Kidney (tissue), 14 donors: Measurements from ENCODE around the gene GRIN1. TPM values are rescaled to one million over a fixed set of nuclear protein-coding genes. Genes with fewer than 3 reads are reported as not detected.

ENCODE experiments used
- DNase-seq, 5 donors: peaks; one replicate each; pipeline ENCODE4 v3.0.0-alpha.2; 2013 to 2020
- FAIRE-seq: peaks from 2 replicates; lab custom pipeline; 2012; peaks lifted over from hg19 to GRCh38; lab: Jason Lieb, UNC
- H3K27ac ChIP-seq, 2 donors: one replicate each; pipeline ENCODE4 v1.7.0; 2013; ENCODE audit warnings: low read depth in 2 of 2, low read length in 2 of 2, inconsistent platforms in 1 of 2
- H3K27me3 ChIP-seq: one replicate; pipeline ENCODE4 v1.7.1; 2013; ENCODE audit warnings: low read length, inconsistent platforms; ENCODE audit not compliant: control insufficient read depth, insufficient read depth
- H3K36me3 ChIP-seq, 3 donors: one replicate each; pipeline versions ENCODE4 v1.7.0 to v1.7.1; 2013; ENCODE audit warnings: low read length in 3 of 3, control low read depth in 1 of 3, inconsistent platforms in 1 of 3; ENCODE audit not compliant: insufficient read depth in 3 of 3, control insufficient read depth in 2 of 3
- H3K4me1 ChIP-seq, 3 donors: one replicate each; pipeline versions ENCODE4 v1.7.0 to v1.7.1; 2013; ENCODE audit warnings: low read length in 3 of 3, inconsistent platforms in 1 of 3, low read depth in 1 of 3; ENCODE audit not compliant: control insufficient read depth in 2 of 3, insufficient read depth in 2 of 3
- H3K4me3 ChIP-seq, 3 donors: one replicate each; pipeline versions ENCODE4 v1.7.0 to v1.8.1; 2013; ENCODE audit warnings: low read length in 3 of 3, control low read depth in 1 of 3, inconsistent platforms in 1 of 3
- H3K9ac ChIP-seq, 3 donors: one replicate each; pipeline versions ENCODE4 v1.7.0 to v1.7.1; 2013; ENCODE audit warnings: low read length in 3 of 3, control low read depth in 1 of 3, inconsistent platforms in 1 of 3
- H3K9me3 ChIP-seq, 3 donors: one replicate each; pipeline versions ENCODE4 v1.7.0 to v1.7.1; 2013; ENCODE audit warnings: low read length in 3 of 3, control low read depth in 1 of 3, inconsistent platforms in 1 of 3; ENCODE audit not compliant: control insufficient read depth in 2 of 3, insufficient read depth in 1 of 3
- CTCF ChIP-seq: IDR thresholded peaks from 3 replicates; pipeline ENCODE4 v1.5.1; 2012; ENCODE audit warnings: mild to moderate bottlenecking, moderate library complexity, borderline replicate concordance; ENCODE audit not compliant: insufficient read depth; ENCODE audit errors: extremely low read depth
- intact Hi-C: fragments of 100-400 bp; cut with DNase I; formaldehyde crosslinking; loops from one replicate; pipeline ENCODE4 v1.11.1; 2022
- polyA plus RNA-seq: library from polyadenylated mRNA; stranded (reverse); fragments of 350-450 nt; fragmentation: Illumina TruSeq; extraction: RNeasy Lipid Tissue Mini Kit (QIAGEN cat#74804); gene quantifications from one replicate; pipeline ENCODE4 v1.2.3, GENCODE V29; 2014; ENCODE audit warnings: low read depth, low replicate concordance; ENCODE audit not compliant: insufficient read depth
- total RNA-seq: library from RNA; stranded (reverse); fragmentation: NEBNext Ultra II Directional; extraction: Animal tissue kit (Norgen Biotek cat#: 25700); gene quantifications from one replicate; pipeline ENCODE4 v1.2.1, GENCODE V29; 2021
- donor health status: control.
- donor health status: control.
- donor health status: control.
- donor health status: control.
- donor health status: control.
- donor health status: DM: yes; HTN: yes; CAD: no.
- donor health status: Normal renal cell carcinoma (clear cell type).

Gene GRIN1
- total and polyA plus RNA-seq, 2 donors from 2014 or later, result 0.47 TPM; not detected in 1

- FAIRE-seq, result no peak
- Histone ChIP-seq H3K4me1 (peaks cover 4 to 58% (median 35%) of the 10 kb centered on the region in 3 donors), H3K4me3 (no peak overlapping the region), H3K27me3 (no peaks in the 10 kb centered on the region), H3K9ac (no peak overlapping the region), H3K27ac (no peak overlapping the region), H3K9me3 (no peaks in the 10 kb centered on the region), H3K36me3 (peaks cover 0 to 11% (median 4%) of the 10 kb centered on the region in 3 donors)
- no peak for TF ChIP-seq CTCF
- no peak for DNase-seq
- intact Hi-C loops, result no loop called here
Observed at GRCh38 chr9:137191245-137191644, 52.3 kb downstream of the GRIN1 start.

- Histone ChIP-seq H3K27ac (no peak overlapping the region), H3K27me3 (no peaks in the 10 kb centered on the region), H3K36me3 (peaks cover 0 to 9% (median 4%) of the 10 kb centered on the region in 3 donors), H3K9ac (no peak overlapping the region), H3K4me1 (peaks cover 3 to 55% (median 29%) of the 10 kb centered on the region in 3 donors), H3K9me3 (no peaks in the 10 kb centered on the region), H3K4me3 (no peak overlapping the region)
- FAIRE-seq (no peak), DNase-seq (no peak)
- intact Hi-C loops, result no loop called here
- TF ChIP-seq CTCF, result no peak
Observed at GRCh38 chr9:137191691-137192447, 52.9 kb downstream of the GRIN1 start.

- Histone ChIP-seq H3K36me3 (peaks cover 0 to 9% (median 4%) of the 10 kb centered on the region in 3 donors), H3K27me3 (no peaks in the 10 kb centered on the region), H3K9ac (no peak overlapping the region), H3K4me1 (peaks cover 0 to 50% (median 24%) of the 10 kb centered on the region in 3 donors), H3K27ac (no peak overlapping the region), H3K4me3 (no peak overlapping the region), H3K9me3 (no peaks in the 10 kb centered on the region)
- DNase-seq (no peak), FAIRE-seq (no peak)
- intact Hi-C loops, result no loop called here
- no peak for TF ChIP-seq CTCF
Observed at GRCh38 chr9:137192448-137192780, 53.5 kb downstream of the GRIN1 start.
